HUES64 (cell line): ENCODE measurements around the gene GPC3.

Experiments
- H3K27ac ChIP-seq: 2 replicates; pipeline ENCODE4 v1.7.0; 2013; ENCODE audit warnings: low read depth, low read length, inconsistent platforms
- H3K27me3 ChIP-seq: 2 replicates; pipeline ENCODE4 v1.6.1; 2013; ENCODE audit warnings: mild to moderate bottlenecking, low read length; ENCODE audit not compliant: insufficient read depth
- H3K36me3 ChIP-seq: 2 replicates; pipeline ENCODE4 v1.6.1; 2013; ENCODE audit warnings: mild to moderate bottlenecking, low read length; ENCODE audit not compliant: insufficient read depth
- H3K4me1 ChIP-seq: 2 replicates; pipeline ENCODE4 v1.6.1; 2013; ENCODE audit warnings: mild to moderate bottlenecking, low read length, moderate library complexity; ENCODE audit not compliant: insufficient read depth
- H3K4me3 ChIP-seq: 2 replicates; pipeline ENCODE4 v1.5.1; 2013; ENCODE audit warnings: mild to moderate bottlenecking, low read length, moderate library complexity
- H3K9ac ChIP-seq: 2 replicates; pipeline ENCODE4 v1.6.1; 2013; ENCODE audit warnings: mild to moderate bottlenecking, low read depth, low read length
- H3K9me3 ChIP-seq: 2 replicates; pipeline ENCODE4 v1.6.1; 2013; ENCODE audit warnings: low read depth, low read length; ENCODE audit not compliant: insufficient read depth
- WGBS: fragments of 150-250, 120-280 bp; methylation state at CpG from one replicate; pipeline ENCODE4 v1.1.7; 2013; ENCODE audit warnings: missing lambda C conversion rate; 5-methylcytosine and 5-hydroxymethylcytosine counted together

The GPC3 gene

GRCh38 chrX:133602881-133603280, 382.5 kb downstream of the GPC3 start:
- Histone ChIP-seq H3K36me3 (no peaks in the 10 kb centered on the region), H3K9me3 (no peaks in the 10 kb centered on the region), H3K4me3 (no peak overlapping the region), H3K27me3 (no peaks in the 10 kb centered on the region), H3K9ac (no peak overlapping the region), H3K27ac (no peak overlapping the region), H3K4me1 (no peaks in the 10 kb centered on the region)
- 98% methylated on average over 2 of the region's 4 CpGs for WGBS

GRCh38 chrX:133601116-133601515, 384.3 kb downstream of the GPC3 start:
- H3K27me3 ChIP-seq: no peaks in the 10 kb centered on the region
- no peak overlapping the region for H3K27ac ChIP-seq
- no peak overlapping the region for H3K4me3 ChIP-seq
- peaks cover 2% of the 10 kb centered on the region; the same call in 1 of the 2 replicates for H3K36me3 ChIP-seq
- H3K9ac ChIP-seq: no peak overlapping the region
- H3K9me3 ChIP-seq: no peaks in the 10 kb centered on the region
- WGBS: 92% methylated on average over 2 of the region's 4 CpGs
- no peaks in the 10 kb centered on the region for H3K4me1 ChIP-seq

GRCh38 chrX:133600536-133600935, 384.9 kb downstream of the GPC3 start:
- H3K4me3 ChIP-seq: no peak overlapping the region
- no peak overlapping the region for H3K9ac ChIP-seq
- no peaks in the 10 kb centered on the region for H3K27me3 ChIP-seq
- H3K9me3 ChIP-seq: no peaks in the 10 kb centered on the region
- no peaks in the 10 kb centered on the region for H3K4me1 ChIP-seq
- peaks cover 2% of the 10 kb centered on the region; the same call in 1 of the 2 replicates for H3K36me3 ChIP-seq
- WGBS: 80% methylated on average over 1 of the region's 1 CpG
- H3K27ac ChIP-seq: no peak overlapping the region

GRCh38 chrX:133598601-133599335, 386.6 kb downstream of the GPC3 start:
- H3K9me3 ChIP-seq: no peaks in the 10 kb centered on the region
- no peaks in the 10 kb centered on the region for H3K27me3 ChIP-seq
- no peak overlapping the region for H3K4me3 ChIP-seq
- no peak overlapping the region for H3K27ac ChIP-seq
- 100% methylated on average over 1 of the region's 2 CpGs for WGBS
- H3K9ac ChIP-seq: no peak overlapping the region
- peaks cover 2% of the 10 kb centered on the region; the same call in 1 of the 2 replicates for H3K36me3 ChIP-seq
- no peaks in the 10 kb centered on the region for H3K4me1 ChIP-seq

- WGBS: 92% methylated on average over 3 of the region's 3 CpGs
- Histone ChIP-seq H3K27me3 (no peaks in the 10 kb centered on the region), H3K36me3 (peaks cover 2% of the 10 kb centered on the region; the same call in 1 of the 2 replicates), H3K27ac (no peak overlapping the region), H3K9ac (no peak overlapping the region), H3K4me3 (no peak overlapping the region), H3K9me3 (no peaks in the 10 kb centered on the region), H3K4me1 (no peaks in the 10 kb centered on the region)
Observed at GRCh38 chrX:133594156-133594555, 391.2 kb downstream of the GPC3 start.

GRCh38 chrX:133593531-133593930, 391.9 kb downstream of the GPC3 start:
- 92% methylated on average over 4 of the region's 5 CpGs for WGBS
- no peak overlapping the region for H3K4me3 ChIP-seq
- no peaks in the 10 kb centered on the region for H3K9me3 ChIP-seq
- H3K27ac ChIP-seq: no peak overlapping the region
- H3K9ac ChIP-seq: no peak overlapping the region
- no peaks in the 10 kb centered on the region for H3K27me3 ChIP-seq
- peaks cover 2% of the 10 kb centered on the region; the same call in 1 of the 2 replicates for H3K36me3 ChIP-seq
- H3K4me1 ChIP-seq: no peaks in the 10 kb centered on the region

- peaks cover 3% of the 10 kb centered on the region; the same call in 1 of the 2 replicates for H3K4me1 ChIP-seq
- H3K27me3 ChIP-seq: no peaks in the 10 kb centered on the region
- 92% methylated on average over 7 of the region's 7 CpGs for WGBS
- no peaks in the 10 kb centered on the region for H3K9me3 ChIP-seq
- no peaks in the 10 kb centered on the region; the same call in 1 of the 2 replicates for H3K36me3 ChIP-seq
- H3K4me3 ChIP-seq: no peak overlapping the region
- no peak overlapping the region for H3K9ac ChIP-seq
- no peak overlapping the region for H3K27ac ChIP-seq
Observed at GRCh38 chrX:133590703-133591505, 394.5 kb downstream of the GPC3 start.

GRCh38 chrX:133588827-133589226, 396.6 kb downstream of the GPC3 start:
- 95% methylated on average over 1 of the region's 1 CpG for WGBS

GRCh38 chrX:133587818-133588217, 397.6 kb downstream of the GPC3 start:
- Histone ChIP-seq H3K27ac (no peak overlapping the region), H3K9ac (no peak overlapping the region), H3K27me3 (no peaks in the 10 kb centered on the region), H3K4me3 (no peak overlapping the region), H3K36me3 (no peaks in the 10 kb centered on the region), H3K4me1 (peaks cover 3% of the 10 kb centered on the region; the same call in 1 of the 2 replicates), H3K9me3 (no peaks in the 10 kb centered on the region)
- 94% methylated on average over 2 of the region's 4 CpGs for WGBS

More at GRCh38 chrX:133588827-133589226, 396.6 kb downstream of the GPC3 start:
- Histone ChIP-seq H3K27me3 (no peaks in the 10 kb centered on the region), H3K4me1 (peaks cover 3% of the 10 kb centered on the region; the same call in 1 of the 2 replicates), H3K9ac (no peak overlapping the region), H3K4me3 (no peak overlapping the region), H3K36me3 (no peaks in the 10 kb centered on the region; the same call in 1 of the 2 replicates), H3K27ac (no peak overlapping the region), H3K9me3 (no peaks in the 10 kb centered on the region)

GRCh38 chrX:133587071-133587470, 398.3 kb downstream of the GPC3 start:
- H3K27ac ChIP-seq: no peak overlapping the region
- no peaks in the 10 kb centered on the region for H3K9me3 ChIP-seq
- H3K4me1 ChIP-seq: peaks cover 3% of the 10 kb centered on the region; the same call in 1 of the 2 replicates
- WGBS: 100% methylated on average over 1 of the region's 4 CpGs
- H3K27me3 ChIP-seq: no peaks in the 10 kb centered on the region
- no peak overlapping the region for H3K4me3 ChIP-seq
- no peaks in the 10 kb centered on the region for H3K36me3 ChIP-seq
- no peak overlapping the region for H3K9ac ChIP-seq

GRCh38 chrX:133586443-133586842, 399.0 kb downstream of the GPC3 start:
- Histone ChIP-seq H3K27ac (no peak overlapping the region), H3K36me3 (no peaks in the 10 kb centered on the region), H3K4me3 (no peak overlapping the region), H3K9ac (no peak overlapping the region), H3K27me3 (no peaks in the 10 kb centered on the region), H3K9me3 (no peaks in the 10 kb centered on the region), H3K4me1 (peaks cover 3% of the 10 kb centered on the region; the same call in 1 of the 2 replicates)
- 90% methylated on average over 2 of the region's 4 CpGs for WGBS
